K562 (cell line): Measurements from ENCODE around the gene SEPTIN6. TPM values are rescaled to one million over a fixed set of nuclear protein-coding genes. Genes with fewer than 3 reads are reported as not detected.

ENCODE experiments used
- DDX20 ChIP-seq: fragments of 450-650 bp; IDR thresholded peaks from 2 replicates; pipeline ENCODE4 v1.6.1; 2016; ENCODE audit warnings: missing genetic modification characterization, low read depth, mild to moderate bottlenecking, missing compliant biosample characterization, moderate library complexity
- DPF2 ChIP-seq: fragments of 450-650 bp; IDR thresholded peaks from 2 replicates; pipeline ENCODE4 v1.6.1; 2016
- ELF1 ChIP-seq: fragments of 200-800 bp; sonication (Bioruptor generic); IDR thresholded peaks from 2 replicates; pipeline ENCODE4 v1.6.1; 2016; ENCODE audit warnings: missing genetic modification characterization, missing compliant biosample characterization
- ETS1 ChIP-seq: conservative IDR thresholded peaks from 2 replicates; pipeline ENCODE4 v1.6.1; 2011; ENCODE audit warnings: low read depth, mild to moderate bottlenecking, low read length; ENCODE audit not compliant: control insufficient read depth
- HNRNPH1 ChIP-seq: fragments of 200-400 bp; formaldehyde crosslinking; optimal IDR thresholded peaks from 2 replicates; pipeline ENCODE3; 2017; ENCODE audit warnings: low read depth, mild to moderate bottlenecking, low read length, moderate library complexity
- MAZ ChIP-seq, 2 experiments: fragments of 450-650 bp in 1 of 2; sonication (generic) in 1 of 2; formaldehyde crosslinking; IDR thresholded peaks in 1 of 2; conservative IDR thresholded peaks in 1 of 2; 2 replicates each; pipeline versions ENCODE4 v1.4.0 to v1.5.0; 2020; ENCODE audit warnings: mild to moderate bottlenecking in 1 of 2, missing genetic modification reagents in 1 of 2
- MBD2 ChIP-seq: sonication (generic); IDR thresholded peaks from 2 replicates; pipeline ENCODE4 v1.6.1; 2016; ENCODE audit warnings: low read depth, borderline replicate concordance
- MEF2D ChIP-seq: conservative IDR thresholded peaks from 2 replicates; pipeline ENCODE4 v1.6.1; 2016; ENCODE audit warnings: low read depth, missing genetic modification characterization, missing compliant biosample characterization
- NFRKB ChIP-seq: fragments of 450-650 bp; IDR thresholded peaks from 2 replicates; pipeline ENCODE4 v1.6.1; 2016; ENCODE audit warnings: low read depth
- NFYB ChIP-seq: IDR thresholded peaks from 2 replicates; pipeline ENCODE4 v1.6.1; 2011; ENCODE audit warnings: mild to moderate bottlenecking, moderate library complexity; ENCODE audit not compliant: insufficient read length; ENCODE audit errors: extremely low read depth
- SAFB ChIP-seq: fragments of 200-400 bp; formaldehyde crosslinking; IDR thresholded peaks from 2 replicates; pipeline ENCODE4 v1.6.1; 2017; ENCODE audit warnings: low read depth, low read length, borderline replicate concordance
- SFPQ ChIP-seq: fragments of 200-400 bp; formaldehyde crosslinking; IDR thresholded peaks from 2 replicates; pipeline ENCODE4 v1.6.1; 2017; ENCODE audit warnings: mild to moderate bottlenecking, low read depth, low read length, moderate library complexity
- SREBF2 ChIP-seq: sonication (generic); formaldehyde crosslinking; IDR thresholded peaks from 2 replicates; pipeline ENCODE4 v1.4.0; 2020; ENCODE audit warnings: mild to moderate bottlenecking, missing genetic modification reagents
- TAF1 ChIP-seq: IDR thresholded peaks from 2 replicates; pipeline ENCODE4 v1.6.1; 2011; ENCODE audit warnings: mild to moderate bottlenecking, low read length, moderate library complexity; ENCODE audit not compliant: insufficient read depth, control insufficient read depth, severe bottlenecking; ENCODE audit errors: extremely low read depth
- THAP7 ChIP-seq: fragments of 250-450 bp; sonication (Bioruptor Pico); IDR thresholded peaks from 2 replicates; pipeline ENCODE4 v1.5.0; 2021
- TRIM25 ChIP-seq: fragments of 450-650 bp; IDR thresholded peaks from 2 replicates; pipeline ENCODE4 v1.7.0; 2016; ENCODE audit warnings: borderline replicate concordance
- XRCC3 ChIP-seq: fragments of 450-650 bp; IDR thresholded peaks from 2 replicates; pipeline ENCODE4 v1.6.1; 2017; ENCODE audit warnings: mild to moderate bottlenecking, moderate library complexity
- ZNF280B ChIP-seq: fragments of 250-450 bp; sonication (Bioruptor Pico); IDR thresholded peaks from 2 replicates; pipeline ENCODE4 v1.5.1; 2021; ENCODE audit warnings: mild to moderate bottlenecking
- ZNF444 ChIP-seq: fragments of 250-450 bp; sonication (Bioruptor Pico); IDR thresholded peaks from 2 replicates; pipeline ENCODE4 v1.4.0; 2020; ENCODE audit warnings: mild to moderate bottlenecking, moderate library complexity
- ZNF764 ChIP-seq: fragments of 250-450 bp; sonication (Bioruptor Pico); IDR thresholded peaks from 2 replicates; pipeline ENCODE4 v1.4.0; 2020; ENCODE audit warnings: low read depth, mild to moderate bottlenecking, moderate library complexity
- polyA plus RNA-seq, 8 experiments: library from polyadenylated mRNA; depleted of rRNA in 4 of 8; stranded (reverse) in 5 of 8; unstranded in 3 of 8; fragments of >200 nt; fragmentation: Nextera tagmentation in 2 of 8; fragmentation: Illumina TruSeq in 1 of 8; extraction: Ambion mirVana in 2 of 8; extraction: Trizol in 1 of 8; gene quantifications; 2 replicates each; pipeline versions ENCODE4 v1.2.1 to v1.2.3, GENCODE V29; 2011 to 2014; ENCODE audit warnings: inconsistent platforms in 1 of 8, missing spikeins in 1 of 8
- total RNA-seq, 7 experiments: library from RNA; depleted of rRNA in 6 of 7; stranded (reverse); fragments of >200 nt in 6 of 7; fragmentation: Illumina TruSeq in 2 of 7; extraction: Trizol in 2 of 7; gene quantifications; 2 replicates each; pipeline versions ENCODE4 v1.2.1 to v1.2.3, GENCODE V29; 2011 to 2021; ENCODE audit warnings: low replicate concordance in 1 of 7

Gene SEPTIN6
- total and polyA plus RNA-seq, 9 of the 15 experiments (the other 6 are each of a cell fraction or from before 2014, with no cell fraction given) = 8.4 to 67.0 (median 37.8) TPM

GRCh38 chrX:119692191-119693039, 553 bp downstream of the SEPTIN6 start (continued):
- TF ChIP-seq ELF1 (no peak), TRIM25 (no peak), MBD2 (no peak), MAZ (CRISPR knock-in tag; conservative IDR thresholded peaks at IDR 0.05 in 1 of 2, IDR thresholded peaks at IDR 0.05 in 1 of 2) (no peak), THAP7 (CRISPR knock-in tag) (no peak), SREBF2 (CRISPR knock-in tag) (no peak), NFRKB (no peak), TAF1 (peak; percentile 38), NFYB (no peak), DPF2 (no peak), ETS1 (no peak), SAFB (0 out of 2 replicates have a peak, but pooled peaks have one; percentile 38), ZNF444 (no peak), HNRNPH1 (no peak), DDX20 (tag) (no peak), XRCC3 (no peak), SFPQ (no peak), ZNF280B (CRISPR knock-in tag) (no peak), ZNF764 (CRISPR knock-in tag) (no peak), MEF2D (no peak)
